MM.1S (cell line): Measurements from ENCODE around the gene WDR45B.

Source experiments
- EZH2phosphoT487 ChIP-seq: fragments of 300-600 bp; sonication (generic); IDR thresholded peaks from 2 replicates; pipeline ENCODE4 v1.6.1; 2018; ENCODE audit warnings: antibody characterized with exemption, low read length
- TF ChIP-seq, protein P1 (sequence below): fragments of 300-600 bp; sonication (generic); IDR thresholded peaks from 2 replicates; pipeline ENCODE4 v1.5.1; 2016; ENCODE audit warnings: antibody characterized with exemption, low read length, mixed read lengths

- TF ChIP-seq, protein P1, sequence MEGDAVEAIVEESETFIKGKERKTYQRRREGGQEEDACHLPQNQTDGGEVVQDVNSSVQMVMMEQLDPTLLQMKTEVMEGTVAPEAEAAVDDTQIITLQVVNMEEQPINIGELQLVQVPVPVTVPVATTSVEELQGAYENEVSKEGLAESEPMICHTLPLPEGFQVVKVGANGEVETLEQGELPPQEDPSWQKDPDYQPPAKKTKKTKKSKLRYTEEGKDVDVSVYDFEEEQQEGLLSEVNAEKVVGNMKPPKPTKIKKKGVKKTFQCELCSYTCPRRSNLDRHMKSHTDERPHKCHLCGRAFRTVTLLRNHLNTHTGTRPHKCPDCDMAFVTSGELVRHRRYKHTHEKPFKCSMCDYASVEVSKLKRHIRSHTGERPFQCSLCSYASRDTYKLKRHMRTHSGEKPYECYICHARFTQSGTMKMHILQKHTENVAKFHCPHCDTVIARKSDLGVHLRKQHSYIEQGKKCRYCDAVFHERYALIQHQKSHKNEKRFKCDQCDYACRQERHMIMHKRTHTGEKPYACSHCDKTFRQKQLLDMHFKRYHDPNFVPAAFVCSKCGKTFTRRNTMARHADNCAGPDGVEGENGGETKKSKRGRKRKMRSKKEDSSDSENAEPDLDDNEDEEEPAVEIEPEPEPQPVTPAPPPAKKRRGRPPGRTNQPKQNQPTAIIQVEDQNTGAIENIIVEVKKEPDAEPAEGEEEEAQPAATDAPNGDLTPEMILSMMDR: no peak
- no peak for TF ChIP-seq EZH2phosphoT487
Measured at GRCh38 chr17:82574041-82574440, 74.2 kb downstream of the WDR45B start.
